GM12892 (cell line): Measurements from ENCODE around the gene IGFBP7.

ENCODE experiments used
- DNase-seq: peaks from one replicate; pipeline ENCODE4 v3.0.0; 2011; ENCODE audit not compliant: insufficient read length
- FAIRE-seq: peaks from 2 replicates; lab custom pipeline; 2011; peaks lifted over from hg19 to GRCh38; lab: Jason Lieb, UNC
- POLR2A ChIP-seq: IDR thresholded peaks from 2 replicates; pipeline ENCODE4 v1.6.1; 2011; ENCODE audit warnings: low read depth, low read length, control low read depth
- POLR2AphosphoS5 ChIP-seq: IDR thresholded peaks from 2 replicates; pipeline ENCODE4 v1.6.1; 2011; ENCODE audit warnings: low read depth, low read length, control low read depth
- TAF1 ChIP-seq: IDR thresholded peaks from 2 replicates; pipeline ENCODE4 v1.6.1; 2011; ENCODE audit warnings: low read depth, mild to moderate bottlenecking, control low read depth, low read length, borderline replicate concordance

IGFBP7 gene

GRCh38 chr4:57077550-57078343 is 32.4 kb downstream of the IGFBP7 start:
- no peak for DNase-seq
- no peak for FAIRE-seq
- no peak for TF ChIP-seq TAF1
- TF ChIP-seq POLR2A, result no peak
- TF ChIP-seq POLR2AphosphoS5, result no peak

GRCh38 chr4:57076646-57077045 is 33.5 kb downstream of the IGFBP7 start:
- TF ChIP-seq POLR2AphosphoS5 (no peak), TAF1 (no peak)
- no peak for FAIRE-seq

GRCh38 chr4:57075367-57075766 is 34.8 kb downstream of the IGFBP7 start:
- FAIRE-seq (no peak), DNase-seq (no peak)
- TF ChIP-seq POLR2AphosphoS5 (no peak), POLR2A (no peak), TAF1 (no peak)

More at GRCh38 chr4:57076646-57077045, 33.5 kb downstream of the IGFBP7 start:
- no peak for DNase-seq

- DNase-seq (no peak), FAIRE-seq (no peak)
- TF ChIP-seq POLR2AphosphoS5, result no peak
- no peak for TF ChIP-seq POLR2A
- TF ChIP-seq TAF1, result no peak
Observed at GRCh38 chr4:57074744-57075143, 35.4 kb downstream of the IGFBP7 start.

- FAIRE-seq, result no peak
- TF ChIP-seq POLR2A (no peak), TAF1 (no peak), POLR2AphosphoS5 (no peak)
- no peak for DNase-seq
Observed at GRCh38 chr4:57073559-57073958, 36.6 kb downstream of the IGFBP7 start.

GRCh38 chr4:57071326-57071725 is 38.9 kb downstream of the IGFBP7 start:
- DNase-seq (no peak), FAIRE-seq (no peak)
- TF ChIP-seq TAF1 (no peak), POLR2A (no peak), POLR2AphosphoS5 (no peak)

- FAIRE-seq, result no peak
- TF ChIP-seq TAF1 (no peak), POLR2AphosphoS5 (no peak), POLR2A (no peak)
- no peak for DNase-seq
Observed at GRCh38 chr4:57070461-57070860, 39.7 kb downstream of the IGFBP7 start.

- DNase-seq (no peak), FAIRE-seq (no peak)
- TF ChIP-seq TAF1 (no peak), POLR2A (no peak), POLR2AphosphoS5 (no peak)
Observed at GRCh38 chr4:57068237-57068981, 41.8 kb downstream of the IGFBP7 start.

- FAIRE-seq (no peak), DNase-seq (no peak)
- TF ChIP-seq POLR2AphosphoS5 (no peak), POLR2A (no peak), TAF1 (no peak)
Observed at GRCh38 chr4:57065730-57066482, 44.3 kb downstream of the IGFBP7 start.

GRCh38 chr4:57064811-57065711 is 45.1 kb downstream of the IGFBP7 start:
- FAIRE-seq (no peak), DNase-seq (no peak)
- no peak for TF ChIP-seq POLR2A

- FAIRE-seq (no peak), DNase-seq (no peak)
- TF ChIP-seq TAF1 (no peak), POLR2A (no peak), POLR2AphosphoS5 (no peak)
Observed at GRCh38 chr4:57064120-57064519, 46.1 kb downstream of the IGFBP7 start.
